GM19351 (cell line): ENCODE results near the gene PLA2G10.
"Not testable (repeated sequence)": the region's sequence is repeated elsewhere in the genome, so short reads cannot be mapped to it uniquely, and the experiment has no call there.

Source experiments
- ATAC-seq: cut with Tn5 transposase; IDR thresholded peaks from one replicate; pipeline ENCODE4 v1.9.1; 2021; ENCODE audit warnings: mild to moderate bottlenecking, moderate library complexity; ENCODE audit not compliant: unreplicated experiment

PLA2G10 gene

GRCh38 chr16:14694129-14694528 lies at the start of gene PLA2G10:
Gene PLA2G10, minus strand, starts transcription at chr16:14694308. Its CDS starts 79 bp downstream, at chr16:14694229.
- ATAC-seq, result not testable (repeated sequence)

- peak; percentile 95 for ATAC-seq
These were observed 48.4 kb upstream of the PLA2G10 start, which contains the start of gene NPIPA2 for GRCh38 chr16:14742273-14743128. Gene NPIPA2, plus strand, starts transcription at chr16:14742533. Its CDS starts 5,533 bp downstream, at chr16:14748066.

GRCh38 chr16:14741794-14742193 lies 47.7 kb upstream of the PLA2G10 start:
- ATAC-seq, result peak; percentile 3

GRCh38 chr16:14740832-14741385 lies 46.8 kb upstream of the PLA2G10 start:
- not testable (repeated sequence) for ATAC-seq

GRCh38 chr16:14733233-14733632 lies 39.1 kb upstream of the PLA2G10 start:
- not testable (repeated sequence) for ATAC-seq

GRCh38 chr16:14703156-14704011 lies 9.3 kb upstream of the PLA2G10 start, which contains the start of gene NPIPA3:
Gene NPIPA3, plus strand, starts transcription at chr16:14703411. Its CDS starts 5,533 bp downstream, at chr16:14708944.
- ATAC-seq, result peak; percentile 97

GRCh38 chr16:14702672-14703071 lies 8.6 kb upstream of the PLA2G10 start:
- ATAC-seq, result not testable (repeated sequence)

GRCh38 chr16:14701859-14702258 lies 7.8 kb upstream of the PLA2G10 start:
- ATAC-seq, result not testable (repeated sequence)

- not testable (repeated sequence) for ATAC-seq
These were observed 8.0 kb downstream of the PLA2G10 start for GRCh38 chr16:14685870-14686793.

- no peak for ATAC-seq
These were observed 12.0 kb downstream of the PLA2G10 start for GRCh38 chr16:14682121-14682520.

GRCh38 chr16:14681115-14681514 lies 13.0 kb downstream of the PLA2G10 start:
- ATAC-seq, result no peak

GRCh38 chr16:14680396-14680795 lies 13.7 kb downstream of the PLA2G10 start:
- not testable (repeated sequence) for ATAC-seq

- no peak for ATAC-seq
These were observed 15.2 kb downstream of the PLA2G10 start for GRCh38 chr16:14678748-14679497.

GRCh38 chr16:14677627-14678026 lies 16.5 kb downstream of the PLA2G10 start:
- no peak for ATAC-seq

- no peak for ATAC-seq
These were observed 17.5 kb downstream of the PLA2G10 start for GRCh38 chr16:14676633-14677032.

- peak; percentile 81 for ATAC-seq
These were observed 21.6 kb downstream of the PLA2G10 start for GRCh38 chr16:14672403-14672971.

GRCh38 chr16:14669776-14670175 lies 24.3 kb downstream of the PLA2G10 start:
- no peak for ATAC-seq

- no peak for ATAC-seq
These were observed 25.4 kb downstream of the PLA2G10 start for GRCh38 chr16:14668556-14669223.
